IPS-20b (cell line): Measurements from ENCODE around the gene FRZB.
"Not testable (repeated sequence)": the region's sequence is repeated elsewhere in the genome, so short reads cannot be mapped to it uniquely, and the experiment has no call there.

Source experiments
- H3K27ac ChIP-seq: one replicate; pipeline ENCODE4 v1.5.1; 2013; ENCODE audit warnings: low read length
- H3K27me3 ChIP-seq: 2 replicates; pipeline ENCODE4 v1.6.1; 2013; ENCODE audit warnings: mild to moderate bottlenecking, low read length, inconsistent platforms; ENCODE audit not compliant: insufficient read depth
- H3K36me3 ChIP-seq: 2 replicates; pipeline ENCODE4 v1.6.1; 2013; ENCODE audit warnings: low read depth, mild to moderate bottlenecking, inconsistent platforms, low read length, moderate library complexity; ENCODE audit not compliant: insufficient read depth
- H3K4me1 ChIP-seq: 2 replicates; pipeline ENCODE4 v1.6.1; 2013; ENCODE audit warnings: mild to moderate bottlenecking, control low read depth, inconsistent platforms, low read length, moderate library complexity; ENCODE audit not compliant: insufficient read depth
- H3K4me3 ChIP-seq: 2 replicates; pipeline ENCODE4 v1.5.1; 2013; ENCODE audit warnings: mild to moderate bottlenecking, low read length, inconsistent platforms
- H3K9ac ChIP-seq: 2 replicates; pipeline ENCODE4 v1.6.1; 2013; ENCODE audit warnings: low read depth, mild to moderate bottlenecking, inconsistent platforms, low read length, moderate library complexity
- H3K9me3 ChIP-seq: 2 replicates; pipeline ENCODE4 v1.6.1; 2013; ENCODE audit warnings: mild to moderate bottlenecking, low read depth, low read length, inconsistent platforms; ENCODE audit not compliant: insufficient read depth

FRZB gene

GRCh38 chr2:182903566-182903965, 37.1 kb upstream of the FRZB start:
- Histone ChIP-seq H3K9ac (no peak overlapping the region), H3K4me3 (no peak overlapping the region), H3K27ac (no peak overlapping the region), H3K9me3 (no peaks in the 10 kb centered on the region), H3K4me1 (peaks cover 11% of the 10 kb centered on the region; the same call in 1 of the 2 replicates), H3K36me3 (no peaks in the 10 kb centered on the region), H3K27me3 (no peaks in the 10 kb centered on the region)

GRCh38 chr2:182901748-182902147, 35.3 kb upstream of the FRZB start:
- H3K4me1 ChIP-seq = peaks cover 5% of the 10 kb centered on the region; the same call in 1 of the 2 replicates
- H3K27me3 ChIP-seq = no peaks in the 10 kb centered on the region

GRCh38 chr2:182898718-182899117, 32.3 kb upstream of the FRZB start:
- H3K4me1 ChIP-seq = no peaks in the 10 kb centered on the region
- no peak overlapping the region for H3K9ac ChIP-seq
- no peak overlapping the region for H3K4me3 ChIP-seq
- H3K27me3 ChIP-seq = no peaks in the 10 kb centered on the region
- H3K9me3 ChIP-seq = no peaks in the 10 kb centered on the region
- H3K27ac ChIP-seq = no peak overlapping the region
- H3K36me3 ChIP-seq = no peaks in the 10 kb centered on the region

More at GRCh38 chr2:182901748-182902147, 35.3 kb upstream of the FRZB start:
- H3K9me3 ChIP-seq = no peaks in the 10 kb centered on the region
- H3K36me3 ChIP-seq = no peaks in the 10 kb centered on the region
- no peak overlapping the region for H3K9ac ChIP-seq
- H3K4me3 ChIP-seq = no peak overlapping the region
- H3K27ac ChIP-seq = no peak overlapping the region

- Histone ChIP-seq H3K27ac (no peak overlapping the region), H3K9ac (no peak overlapping the region), H3K27me3 (no peaks in the 10 kb centered on the region), H3K9me3 (no peaks in the 10 kb centered on the region), H3K4me1 (no peaks in the 10 kb centered on the region), H3K36me3 (no peaks in the 10 kb centered on the region), H3K4me3 (no peak overlapping the region)
Measured at GRCh38 chr2:182897137-182897536, 30.7 kb upstream of the FRZB start.

GRCh38 chr2:182895798-182896197, 29.4 kb upstream of the FRZB start:
- Histone ChIP-seq H3K36me3 (no peaks in the 10 kb centered on the region), H3K9me3 (no peaks in the 10 kb centered on the region), H3K27me3 (no peaks in the 10 kb centered on the region), H3K4me1 (no peaks in the 10 kb centered on the region), H3K27ac (no peak overlapping the region), H3K4me3 (no peak overlapping the region), H3K9ac (no peak overlapping the region)

- no peaks in the 10 kb centered on the region for H3K27me3 ChIP-seq
- no peaks in the 10 kb centered on the region for H3K9me3 ChIP-seq
- no peaks in the 10 kb centered on the region for H3K36me3 ChIP-seq
- H3K27ac ChIP-seq = no peak overlapping the region
- no peaks in the 10 kb centered on the region for H3K4me1 ChIP-seq
- H3K4me3 ChIP-seq = no peak overlapping the region
- H3K9ac ChIP-seq = no peak overlapping the region
Measured at GRCh38 chr2:182895169-182895568, 28.7 kb upstream of the FRZB start.

GRCh38 chr2:182894174-182894573, 27.7 kb upstream of the FRZB start:
- H3K27ac ChIP-seq = no peak overlapping the region
- H3K4me3 ChIP-seq = no peak overlapping the region
- H3K9ac ChIP-seq = no peak overlapping the region

GRCh38 chr2:182893666-182894065, 27.2 kb upstream of the FRZB start:
- Histone ChIP-seq H3K36me3 (no peaks in the 10 kb centered on the region), H3K27ac (no peak overlapping the region), H3K27me3 (no peaks in the 10 kb centered on the region), H3K4me1 (no peaks in the 10 kb centered on the region), H3K9ac (no peak overlapping the region), H3K4me3 (no peak overlapping the region), H3K9me3 (no peaks in the 10 kb centered on the region)

More at GRCh38 chr2:182894174-182894573, 27.7 kb upstream of the FRZB start:
- Histone ChIP-seq H3K36me3 (no peaks in the 10 kb centered on the region), H3K9me3 (no peaks in the 10 kb centered on the region), H3K4me1 (no peaks in the 10 kb centered on the region), H3K27me3 (no peaks in the 10 kb centered on the region)

GRCh38 chr2:182893035-182893434, 26.6 kb upstream of the FRZB start:
- not testable (repeated sequence) for H3K27ac ChIP-seq, H3K36me3 ChIP-seq, H3K9me3 ChIP-seq, H3K9ac ChIP-seq, H3K4me3 ChIP-seq, H3K4me1 ChIP-seq, H3K27me3 ChIP-seq

- H3K9ac ChIP-seq = no peak overlapping the region
- no peak overlapping the region for H3K27ac ChIP-seq
- H3K4me1 ChIP-seq = no peaks in the 10 kb centered on the region; the same call in 1 of the 2 replicates
Measured at GRCh38 chr2:182891611-182892010, 25.2 kb upstream of the FRZB start.

GRCh38 chr2:182890773-182891378, 24.4 kb upstream of the FRZB start:
- no peak overlapping the region for H3K27ac ChIP-seq
- no peaks in the 10 kb centered on the region; the same call in 1 of the 2 replicates for H3K4me1 ChIP-seq
- H3K4me3 ChIP-seq = no peak overlapping the region
- no peak overlapping the region for H3K9ac ChIP-seq
- H3K36me3 ChIP-seq = no peaks in the 10 kb centered on the region
- H3K9me3 ChIP-seq = no peaks in the 10 kb centered on the region
- no peaks in the 10 kb centered on the region for H3K27me3 ChIP-seq

More at GRCh38 chr2:182891611-182892010, 25.2 kb upstream of the FRZB start:
- H3K4me3 ChIP-seq = no peak overlapping the region
- no peaks in the 10 kb centered on the region for H3K9me3 ChIP-seq
- no peaks in the 10 kb centered on the region for H3K36me3 ChIP-seq
- no peaks in the 10 kb centered on the region for H3K27me3 ChIP-seq

- Histone ChIP-seq H3K4me3 (no peak overlapping the region), H3K27ac (no peak overlapping the region), H3K4me1 (no peaks in the 10 kb centered on the region; the same call in 1 of the 2 replicates), H3K27me3 (no peaks in the 10 kb centered on the region), H3K9ac (no peak overlapping the region), H3K9me3 (no peaks in the 10 kb centered on the region), H3K36me3 (no peaks in the 10 kb centered on the region)
Measured at GRCh38 chr2:182890305-182890704, 23.9 kb upstream of the FRZB start.
